H1 (cell line): Measurements from ENCODE around the gene GCK. TPM values are rescaled to one million over a fixed set of nuclear protein-coding genes. Genes with fewer than 3 reads are reported as not detected.

Experiments
- CTCF ChIA-PET: fragments of 300-600 bp; sonication (Branson Sonifier 250); formaldehyde crosslinking; loops from one replicate; lab custom pipeline; 2021; ENCODE audit not compliant: partially characterized antibody; lab: Charles Lee
- POLR2A ChIA-PET: fragments of 300-600 bp; sonication (Branson Sonifier 250); formaldehyde crosslinking; loops from one replicate; lab custom pipeline; 2021; ENCODE audit warnings: inconsistent platforms; ENCODE audit not compliant: partially characterized antibody; lab: Charles Lee
- DNase-seq, 2 experiments: peaks; one replicate each; pipeline versions ENCODE4 v3.0.0 to v3.0.0-alpha.2; 2010 to 2022; ENCODE audit warnings: low spot score in 2 of 2, low read depth in 1 of 2, mixed read lengths in 1 of 2
- FAIRE-seq: peaks from 2 replicates; lab custom pipeline; 2011; peaks lifted over from hg19 to GRCh38; lab: Jason Lieb, UNC
- H2AFZ ChIP-seq: 2 replicates; pipeline ENCODE4 v1.8.1; 2012; ENCODE audit warnings: low read length, inconsistent platforms
- H2AK5ac ChIP-seq: 2 replicates; pipeline ENCODE4 v1.6.1; 2013; ENCODE audit warnings: low read depth, low read length
- H2BK120ac ChIP-seq: replicated peaks from 2 replicates; pipeline ENCODE3; 2013; ENCODE audit warnings: low read depth, low read length, inconsistent platforms
- H2BK12ac ChIP-seq: 2 replicates; pipeline ENCODE4 v1.6.1; 2013; ENCODE audit warnings: low read depth, low read length
- H2BK15ac ChIP-seq: 2 replicates; pipeline ENCODE4 v1.6.1; 2013; ENCODE audit warnings: low read length
- H2BK20ac ChIP-seq: 2 replicates; pipeline ENCODE4 v1.6.1; 2013; ENCODE audit warnings: low read length
- H2BK5ac ChIP-seq: 2 replicates; pipeline ENCODE4 v1.6.1; 2013; ENCODE audit warnings: low read depth, low read length
- H3K14ac ChIP-seq: 2 replicates; pipeline ENCODE4 v1.6.1; 2013; ENCODE audit warnings: inconsistent platforms; ENCODE audit not compliant: insufficient read length
- H3K18ac ChIP-seq: 2 replicates; pipeline ENCODE4 v1.6.1; 2013; ENCODE audit warnings: low read length; ENCODE audit errors: extremely low read depth
- H3K23ac ChIP-seq: 2 replicates; pipeline ENCODE4 v1.6.1; 2013; ENCODE audit warnings: inconsistent platforms; ENCODE audit not compliant: insufficient read length
- H3K23me2 ChIP-seq: 2 replicates; pipeline ENCODE4 v1.6.1; 2013; ENCODE audit warnings: low read depth, low read length
- H3K27ac ChIP-seq: 2 replicates; pipeline ENCODE4 v1.6.1; 2011; ENCODE audit warnings: low read depth, low read length, inconsistent platforms
- H3K27me3 ChIP-seq, 4 experiments: replicated peaks in 1 of 4; 1 replicate in 1 of 4; 2 replicates in 3 of 4; pipeline versions ENCODE4 v1.6.1 to v1.8.1; 2011 to 2013; ENCODE audit warnings: low read length in 3 of 4, mild to moderate bottlenecking in 3 of 4, inconsistent platforms in 2 of 4, mixed read lengths in 2 of 4, moderate library complexity in 1 of 4; ENCODE audit not compliant: control insufficient read depth in 3 of 4, insufficient read depth in 3 of 4; ENCODE audit errors: extremely low read depth in 1 of 4
- H3K36me3 ChIP-seq, 4 experiments: 2 replicates each; pipeline versions ENCODE4 v1.6.1 to v1.8.1; 2011 to 2013; ENCODE audit warnings: mild to moderate bottlenecking in 4 of 4, low read length in 3 of 4, moderate library complexity in 2 of 4, control low read depth in 1 of 4, inconsistent platforms in 1 of 4; ENCODE audit not compliant: insufficient read depth in 4 of 4, control insufficient read depth in 2 of 4
- H3K4ac ChIP-seq: replicated peaks from 2 replicates; pipeline ENCODE3; 2013; ENCODE audit warnings: low read length, low read depth, mixed read lengths, inconsistent platforms; ENCODE audit not compliant: insufficient read length
- H3K4me1 ChIP-seq, 4 experiments: replicated peaks in 1 of 4; 1 replicate in 1 of 4; 2 replicates in 3 of 4; pipeline versions ENCODE4 v1.6.1 to v1.8.1; 2011 to 2013; ENCODE audit warnings: low read length in 3 of 4, inconsistent platforms in 2 of 4, mixed read lengths in 1 of 4; ENCODE audit not compliant: insufficient read depth in 4 of 4, control insufficient read depth in 3 of 4
- H3K4me2 ChIP-seq, 2 experiments: 2 replicates each; pipeline versions ENCODE4 v1.6.1 to v1.8.1; 2011 to 2013; ENCODE audit warnings: low read depth in 2 of 2, low read length in 2 of 2, control low read depth in 1 of 2, inconsistent platforms in 1 of 2, mild to moderate bottlenecking in 1 of 2; ENCODE audit not compliant: insufficient read depth in 1 of 2
- H3K4me3 ChIP-seq, 4 experiments: fragments of 200-600, 300-600 bp in 1 of 4; sonication (generic), shearing (Covaris generic), sonication (Bioruptor Twin) in 1 of 4; 2 replicates each; pipeline versions ENCODE4 v1.5.1 to v1.8.1; 2011 to 2016; ENCODE audit warnings: low read length in 4 of 4, low read depth in 3 of 4, control low read depth in 2 of 4, inconsistent platforms in 2 of 4, mild to moderate bottlenecking in 2 of 4, mixed read lengths in 1 of 4, moderate library complexity in 1 of 4; ENCODE audit not compliant: insufficient read depth in 2 of 4; ENCODE audit errors: extremely low read depth in 1 of 4
- H3K56ac ChIP-seq: replicated peaks from 2 replicates; pipeline ENCODE3; 2013; ENCODE audit warnings: low read depth, mild to moderate bottlenecking, mixed read lengths, low read length, inconsistent platforms; ENCODE audit not compliant: insufficient read length
- H3K79me1 ChIP-seq: 2 replicates; pipeline ENCODE4 v1.6.1; 2013; ENCODE audit warnings: low read depth, low read length, control low read depth
- H3K79me2 ChIP-seq, 2 experiments: 2 replicates each; pipeline versions ENCODE4 v1.6.1 to v1.8.1; 2012 to 2013; ENCODE audit warnings: low read length in 2 of 2, mild to moderate bottlenecking in 2 of 2, inconsistent platforms in 1 of 2; ENCODE audit not compliant: insufficient read depth in 2 of 2, control insufficient read depth in 1 of 2
- H3K9ac ChIP-seq, 4 experiments: replicated peaks in 1 of 4; 1 replicate in 1 of 4; 2 replicates in 3 of 4; pipeline versions ENCODE4 v1.6.1 to v1.8.1; 2011 to 2013; ENCODE audit warnings: low read depth in 3 of 4, low read length in 3 of 4, control low read depth in 2 of 4, mild to moderate bottlenecking in 2 of 4, moderate library complexity in 2 of 4, inconsistent platforms in 1 of 4; ENCODE audit errors: extremely low read depth in 1 of 4
- H3K9me3 ChIP-seq, 2 experiments: 2 replicates each; pipeline versions ENCODE4 v1.6.1 to v1.8.1; 2012 to 2013; ENCODE audit warnings: mild to moderate bottlenecking in 2 of 2, moderate library complexity in 2 of 2, control low read depth in 1 of 2, inconsistent platforms in 1 of 2, low read depth in 1 of 2, low read length in 1 of 2, mixed read lengths in 1 of 2; ENCODE audit not compliant: insufficient read depth in 2 of 2
- H4K20me1 ChIP-seq, 2 experiments: replicated peaks in 1 of 2; 2 replicates each; pipeline versions ENCODE3 to v1.8.1; 2011 to 2013; ENCODE audit warnings: inconsistent platforms in 2 of 2, low read length in 2 of 2, mild to moderate bottlenecking in 1 of 2; ENCODE audit not compliant: insufficient read depth in 2 of 2, control insufficient read depth in 1 of 2
- H4K5ac ChIP-seq: 2 replicates; pipeline ENCODE4 v1.6.1; 2013; ENCODE audit warnings: low read length, low read depth, mixed read lengths, inconsistent platforms; ENCODE audit not compliant: insufficient read length
- H4K8ac ChIP-seq: 2 replicates; pipeline ENCODE4 v1.8.0; 2013; ENCODE audit warnings: mild to moderate bottlenecking, moderate library complexity, low read length, inconsistent platforms; ENCODE audit not compliant: insufficient read depth; ENCODE audit errors: extremely low read depth
- H4K91ac ChIP-seq: replicated peaks from 2 replicates; pipeline ENCODE3; 2013; ENCODE audit warnings: low read length, mixed read lengths, inconsistent platforms; ENCODE audit not compliant: insufficient read length
- ASH2L ChIP-seq: fragments of 200-600, 300-600 bp; sonication (generic); IDR thresholded peaks from one replicate; pipeline ENCODE4 v1.7.1; 2017; ENCODE audit warnings: low read length
- BACH1 ChIP-seq: IDR thresholded peaks from 2 replicates; pipeline ENCODE4 v1.6.1; 2012; ENCODE audit warnings: low read length, improper control_type of control experiment
- BCL11A ChIP-seq, 2 experiments: IDR thresholded peaks; one replicate each; pipeline ENCODE4 v1.6.1; 2011; ENCODE audit warnings: low read depth in 2 of 2, low read length in 2 of 2, mild to moderate bottlenecking in 2 of 2
- NANOG ChIP-seq: IDR thresholded peaks from 2 replicates; pipeline ENCODE4 v1.6.1; 2011; ENCODE audit warnings: low read length, low read depth, mild to moderate bottlenecking, inconsistent platforms; ENCODE audit not compliant: insufficient read depth, poor library complexity, severe bottlenecking
- POLR2A ChIP-seq, 2 experiments: IDR thresholded peaks; 1 replicate in 1 of 2; 2 replicates in 1 of 2; pipeline ENCODE4 v1.6.1; 2011; ENCODE audit warnings: low read depth in 2 of 2, low read length in 2 of 2, mild to moderate bottlenecking in 2 of 2; ENCODE audit errors: control extremely low read depth in 1 of 2
- RFX5 ChIP-seq: IDR thresholded peaks from 2 replicates; pipeline ENCODE4 v1.6.1; 2011; ENCODE audit warnings: low read depth, low read length, improper control_type of control experiment, borderline replicate concordance
- SP4 ChIP-seq: IDR thresholded peaks from 2 replicates; pipeline ENCODE4 v1.6.1; 2012; ENCODE audit warnings: low read length, inconsistent platforms
- TAF7 ChIP-seq: optimal IDR thresholded peaks from 2 replicates; pipeline ENCODE3; 2011; ENCODE audit warnings: low read depth, mild to moderate bottlenecking, inconsistent platforms, low read length, moderate library complexity, borderline replicate concordance
- WGBS, 2 experiments: shearing (Covaris generic) in 1 of 2; methylation state at CpG; one replicate each; pipeline versions ENCODE4 v1.1.6 to v1.1.7; 2013 to 2015; ENCODE audit warnings: low lambda C conversion rate in 2 of 2, mixed read lengths in 2 of 2, inconsistent platforms in 1 of 2, low coverage in 1 of 2, missing lambda C conversion rate in 1 of 2; ENCODE audit not compliant: insufficient replicate concordance in 2 of 2, insufficient coverage in 1 of 2, insufficient read length in 1 of 2; ENCODE audit errors: extremely low coverage in 1 of 2, missing lambda C conversion rate in 1 of 2; 5-methylcytosine and 5-hydroxymethylcytosine counted together
- polyA plus RNA-seq, 7 experiments: library from polyadenylated mRNA; depleted of rRNA in 3 of 7; stranded (reverse) in 5 of 7; unstranded in 2 of 7; fragments of >200 nt in 5 of 7; fragments of 200-250 nt in 2 of 7; gene quantifications; 1 replicate in 5 of 7; 2 replicates in 1 of 7; 4 replicates in 1 of 7; pipeline versions ENCODE4 v1.2.1 to v1.2.3, GENCODE V29; 2011 to 2013; ENCODE audit warnings: missing spikeins in 2 of 7, mixed read lengths in 2 of 7
- total RNA-seq: library from RNA; stranded (reverse); fragmentation: NEBNext Ultra II Directional; extraction: Animal tissue kit (Norgen Biotek cat#: 25700); gene quantifications from 2 replicates; pipeline ENCODE4 v1.2.1, GENCODE V29; 2021

The GCK gene
- total and polyA plus RNA-seq, 2 of the 8 experiments (the other 6 are each of a cell fraction or from before 2014, with no cell fraction given): 2.4 to 4.9 TPM

DNA sequence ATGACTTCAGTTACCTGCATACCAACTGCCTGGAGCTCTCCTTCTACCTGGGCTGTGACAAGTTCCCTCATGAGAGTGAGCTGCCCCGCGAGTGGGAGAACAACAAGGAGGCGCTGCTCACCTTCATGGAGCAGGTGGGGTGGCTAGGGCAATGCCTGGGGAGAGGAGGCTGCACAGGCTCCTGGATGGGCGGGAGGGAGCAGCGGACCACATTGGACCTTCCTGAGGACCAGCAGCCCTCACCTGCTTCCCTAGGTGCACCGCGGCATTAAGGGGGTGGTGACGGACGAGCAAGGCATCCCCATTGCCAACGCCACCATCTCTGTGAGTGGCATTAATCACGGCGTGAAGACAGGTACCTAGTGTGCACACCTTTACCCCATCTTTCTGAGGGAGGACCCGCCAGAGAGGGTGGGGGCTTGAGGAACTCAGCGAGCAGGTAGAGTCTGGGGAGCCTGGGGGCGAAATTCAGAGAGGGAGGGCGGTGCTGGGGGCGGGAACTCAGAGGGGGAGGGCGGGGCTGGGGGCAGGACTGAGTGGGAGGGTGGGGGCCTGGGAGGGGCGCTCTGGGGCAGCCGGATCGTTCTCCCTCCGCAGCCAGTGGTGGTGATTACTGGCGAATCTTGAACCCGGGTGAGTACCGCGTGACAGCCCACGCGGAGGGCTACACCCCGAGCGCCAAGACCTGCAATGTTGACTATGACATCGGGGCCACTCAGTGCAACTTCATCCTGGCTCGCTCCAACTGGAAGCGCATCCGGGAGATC is 76.1 kb downstream of the GCK start:
- H3K23me2 ChIP-seq: no peaks in the 10 kb centered on the region
- H3K27ac ChIP-seq: no peak overlapping the region
- H3K79me1 ChIP-seq: no peaks in the 10 kb centered on the region
- no peak overlapping the region for H3K4me3 ChIP-seq
- no peak overlapping the region for H3K4ac ChIP-seq
- no peak overlapping the region for H2BK15ac ChIP-seq
- CTCF ChIA-PET: interaction anchor here (0.9 to 2.6 kb wide), 2 partner anchors 9 to 47 kb away, joined by 4 to 10 read pairs; partner anchors contain the start of gene PGAM2
- TF ChIP-seq BACH1 (no peak), NANOG (no peak), RFX5 (no peak), ASH2L (no peak), BCL11A (IDR thresholded peaks at IDR 0.05; ENCODE audit: low read depth in 2 of 2, low read length in 2 of 2) (no peak), POLR2A (IDR thresholded peaks at IDR 0.05; ENCODE audit: control extremely low read depth in 1 of 2, low read depth in 2 of 2, low read length in 2 of 2) (peak in 1 of 2 experiments; percentile 35; a peak in 1 of 3 replicates), TAF7 (no peak), SP4 (no peak)
- POLR2A ChIA-PET: interaction anchor here (1.0 to 3.4 kb wide), 7 partner anchors 11 to 69 kb away, joined by 3 to 50 read pairs (median 3); partner anchors contain the start of gene POLD2
- no peak overlapping the region for H3K14ac ChIP-seq
- no peak overlapping the region for H4K5ac ChIP-seq
- no peak overlapping the region for H3K18ac ChIP-seq
- 89% methylated on average over 20 of the region's 34 CpGs; no CpG with 5 or more reads in 1 of the 2 experiments for WGBS, 2 experiments
- no peak overlapping the region for H2AK5ac ChIP-seq
- H2BK20ac ChIP-seq: no peak overlapping the region
- no peak overlapping the region for H4K8ac ChIP-seq
- DNase-seq (no peak), FAIRE-seq (no peak)
- no peak overlapping the region for H2AFZ ChIP-seq
- no peak overlapping the region for H3K23ac ChIP-seq
- no peak overlapping the region for H3K9ac ChIP-seq
- H3K36me3 ChIP-seq: peaks cover 9 to 39% (median 23%) of the 10 kb centered on the region in 4 experiments; a peak in 6 of 8 replicates
- H3K9me3 ChIP-seq: no peaks in the 10 kb centered on the region
- H4K91ac ChIP-seq: no peak overlapping the region
- H3K4me1 ChIP-seq: peaks cover 0 to 2% (median 0%) of the 10 kb centered on the region in 4 experiments; a peak in 1 of 7 replicates
- no peak overlapping the region for H2BK5ac ChIP-seq
- peaks cover 0 to 11% of the 10 kb centered on the region in 2 experiments for H4K20me1 ChIP-seq
- no peak overlapping the region for H3K4me2 ChIP-seq
- no peak overlapping the region for H2BK12ac ChIP-seq
- no peaks in the 10 kb centered on the region for H3K79me2 ChIP-seq
- no peaks in the 10 kb centered on the region for H3K27me3 ChIP-seq
- no peak overlapping the region for H2BK120ac ChIP-seq
- H3K56ac ChIP-seq: no peak overlapping the region
